SH-SY5Y (cell line): ENCODE results near the gene PAPPA.

Source experiments
- GATA2 ChIP-seq: IDR thresholded peaks from 2 replicates; pipeline ENCODE4 v1.6.1; 2011; ENCODE audit warnings: mild to moderate bottlenecking, low read depth, low read length
- GATA3 ChIP-seq: IDR thresholded peaks from 2 replicates; pipeline ENCODE4 v1.6.1; 2011; ENCODE audit warnings: low read depth, mild to moderate bottlenecking, low read length, moderate library complexity

DNA sequence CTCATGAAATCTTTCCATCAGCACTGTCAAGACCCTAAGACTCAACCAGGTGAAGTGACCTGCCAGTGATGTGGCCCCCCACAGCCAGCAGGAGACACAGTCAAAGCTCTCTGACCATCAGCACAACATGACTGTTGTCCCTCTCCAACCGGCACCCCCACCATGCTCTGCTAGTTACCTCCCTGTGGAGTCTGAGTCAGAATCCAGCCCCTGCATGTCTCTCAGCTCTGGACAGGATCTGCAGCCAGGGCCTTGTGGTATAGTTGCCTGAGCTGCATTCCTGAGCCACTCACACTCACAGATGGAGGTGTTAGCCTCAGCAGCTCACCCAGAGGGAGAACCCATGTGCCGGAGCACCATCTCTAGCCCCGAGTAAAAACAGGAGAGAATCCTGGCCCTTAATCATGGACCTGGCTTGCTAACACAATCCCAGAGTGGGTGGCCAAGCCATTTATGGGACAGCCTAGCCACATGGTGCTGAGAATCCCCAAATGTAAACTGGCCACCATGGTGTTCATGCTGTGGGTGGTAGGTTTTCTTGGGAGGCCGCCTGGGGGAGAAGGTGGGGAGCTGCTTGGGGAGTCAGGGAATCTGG lies 237.8 kb downstream of the PAPPA start:
- TF ChIP-seq GATA2 = no peak
- no peak for TF ChIP-seq GATA3
